GM12878 (cell line): ENCODE results near the gene NTRK3. TPM values are rescaled to one million over a fixed set of nuclear protein-coding genes. Genes with fewer than 3 reads are reported as not detected.
A peak's percentile ranks its signal among the peaks of the same experiment; 100 is the strongest.

Source experiments
- ATAC-seq: fragments of 200-7000 bp; cut with Tn5 transposase; 3 replicates; pipeline ENCODE4 v1.9.1; 2020; ENCODE audit warnings: mild to moderate bottlenecking, moderate library complexity
- BruUV-seq: library from RNA; stranded (reverse); fragments of 400-500 nt; replicated peaks from 2 replicates; lab custom pipeline; 2021; lab: Mats Ljungman, UMichigan
- CTCF ChIA-PET: fragments of 300-600 bp; sonication (Branson Sonifier 250); formaldehyde crosslinking; extraction: SDS; loops from one replicate; lab custom pipeline; 2021; ENCODE audit warnings: inconsistent platforms; lab: Yijun Ruan, JAX
- POLR2A ChIA-PET: fragments of 350-600 bp; formaldehyde crosslinking; extraction: SDS; loops from one replicate; lab custom pipeline; 2021; ENCODE audit warnings: inconsistent platforms; lab: Charles Lee
- RAD21 ChIA-PET: fragments of 300-600 bp; sonication (Branson Sonifier 250); formaldehyde crosslinking; loops from one replicate; lab custom pipeline; 2023; ENCODE audit warnings: antibody characterized with exemption; ENCODE audit not compliant: unreplicated experiment; lab: Charles Lee
- SMC1A ChIA-PET: fragments of 300-600 bp; sonication (Branson Sonifier 250); formaldehyde crosslinking; loops from one replicate; lab custom pipeline; 2023; ENCODE audit not compliant: unreplicated experiment, uncharacterized antibody; lab: Charles Lee
- DNase-seq: peaks from one replicate; pipeline ENCODE4 v3.0.0-alpha.2; 2011; ENCODE audit warnings: low read depth, low spot score
- FAIRE-seq: peaks from 3 replicates; lab custom pipeline; 2011; peaks lifted over from hg19 to GRCh38; lab: Jason Lieb, UNC
- H2AFZ ChIP-seq: 2 replicates; pipeline ENCODE4 v1.6.0; 2011; ENCODE audit warnings: low read depth, low read length, control low read depth; ENCODE audit not compliant: control insufficient read depth
- H3K27ac ChIP-seq: 2 replicates; pipeline ENCODE4 v1.5.1; 2011; ENCODE audit warnings: control low read depth; ENCODE audit not compliant: control insufficient read depth, insufficient read depth
- H3K27me3 ChIP-seq, 2 experiments: replicated peaks in 1 of 2; 2 replicates each; pipeline versions ENCODE4 v1.6.0 to v1.6.1; 2011; ENCODE audit warnings: low read length in 1 of 2; ENCODE audit not compliant: control insufficient read depth in 2 of 2, insufficient read depth in 2 of 2
- H3K36me3 ChIP-seq, 2 experiments: 2 replicates each; pipeline ENCODE4 v1.5.1; 2011; ENCODE audit warnings: low read length in 1 of 2; ENCODE audit not compliant: control insufficient read depth in 2 of 2, insufficient read depth in 2 of 2
- H3K4me1 ChIP-seq: 2 replicates; pipeline ENCODE4 v1.6.1; 2011; ENCODE audit warnings: mild to moderate bottlenecking, low read length, moderate library complexity, mixed read lengths; ENCODE audit not compliant: control insufficient read depth, insufficient read depth
- H3K4me2 ChIP-seq: 2 replicates; pipeline ENCODE4 v1.6.0; 2011; ENCODE audit warnings: control low read depth; ENCODE audit not compliant: control insufficient read depth, insufficient read depth
- H3K4me3 ChIP-seq: fragments of 200-600 bp; sonication (generic); 2 replicates; pipeline ENCODE4 v1.5.1; 2016
- H3K79me2 ChIP-seq: 2 replicates; pipeline ENCODE4 v1.6.0; 2011; ENCODE audit warnings: low read length; ENCODE audit not compliant: control insufficient read depth, insufficient read depth
- H3K9ac ChIP-seq: 2 replicates; pipeline ENCODE4 v1.8.0; 2011; ENCODE audit warnings: low read length, control low read depth, mixed read lengths; ENCODE audit not compliant: control insufficient read depth, insufficient read depth
- H3K9me3 ChIP-seq: replicated peaks from 3 replicates; pipeline ENCODE4 v1.5.1; 2011; ENCODE audit warnings: mild to moderate bottlenecking, low read length; ENCODE audit not compliant: control insufficient read depth, insufficient read depth
- H4K20me1 ChIP-seq: 2 replicates; pipeline ENCODE4 v1.6.0; 2011; ENCODE audit not compliant: control insufficient read depth, insufficient read depth
- ASH2L ChIP-seq: fragments of 300-600, 200-600 bp; sonication (generic); IDR thresholded peaks from 2 replicates; pipeline ENCODE4 v1.6.1; 2017; ENCODE audit warnings: low read depth, mild to moderate bottlenecking, borderline replicate concordance
- BCLAF1 ChIP-seq: fragments of 450-650 bp; IDR thresholded peaks from 2 replicates; pipeline ENCODE4 v1.6.1; 2017; ENCODE audit warnings: antibody characterized with exemption, mild to moderate bottlenecking, moderate library complexity
- BRCA1 ChIP-seq: IDR thresholded peaks from 2 replicates; pipeline ENCODE4 v1.6.1; 2011; ENCODE audit warnings: low read depth, low read length, improper control_type of control experiment
- CBFB ChIP-seq: IDR thresholded peaks from 2 replicates; pipeline ENCODE4 v1.6.1; 2016; ENCODE audit warnings: antibody characterized with exemption, low read depth
- CBX3 ChIP-seq: fragments of 200-600 bp; sonication (generic); IDR thresholded peaks from 2 replicates; pipeline ENCODE4 v1.6.1; 2016; ENCODE audit warnings: low read depth, borderline replicate concordance
- CREM ChIP-seq: IDR thresholded peaks from 2 replicates; pipeline ENCODE4 v1.6.1; 2014; ENCODE audit warnings: antibody characterized with exemption, low read depth
- HDAC2 ChIP-seq: fragments of 200-600 bp; sonication (generic); IDR thresholded peaks from 2 replicates; pipeline ENCODE4 v1.6.1; 2017
- IKZF2 ChIP-seq, 2 experiments: fragments of 450-650 bp; IDR thresholded peaks; 2 replicates each; pipeline ENCODE4 v1.6.1; 2017; ENCODE audit warnings: mild to moderate bottlenecking in 2 of 2, moderate library complexity in 2 of 2
- KLF5 ChIP-seq: fragments of 450-650 bp; IDR thresholded peaks from 2 replicates; pipeline ENCODE4 v1.6.1; 2014; ENCODE audit warnings: mild to moderate bottlenecking; ENCODE audit not compliant: partially characterized antibody
- LARP7 ChIP-seq: fragments of 450-650 bp; IDR thresholded peaks from 2 replicates; pipeline ENCODE4 v1.6.1; 2017; ENCODE audit warnings: mild to moderate bottlenecking
- NRF1 ChIP-seq: conservative IDR thresholded peaks from 2 replicates; pipeline ENCODE4 v1.6.1; 2011; ENCODE audit warnings: mild to moderate bottlenecking, low read depth, low read length, improper control_type of control experiment
- RB1 ChIP-seq: fragments of 450-650 bp; formaldehyde crosslinking; IDR thresholded peaks from 2 replicates; pipeline ENCODE4 v1.6.1; 2017; ENCODE audit warnings: mild to moderate bottlenecking, borderline replicate concordance
- RFX5 ChIP-seq: IDR thresholded peaks from 2 replicates; pipeline ENCODE4 v1.6.1; 2011; ENCODE audit warnings: low read depth, low read length, improper control_type of control experiment
- SREBF2 ChIP-seq: IDR thresholded peaks from 2 replicates; pipeline ENCODE4 v1.6.1; 2012; ENCODE audit warnings: mild to moderate bottlenecking, low read length
- ZBED1 ChIP-seq: IDR thresholded peaks from 2 replicates; pipeline ENCODE4 v1.6.1; 2016; ENCODE audit warnings: borderline replicate concordance
- WGBS: methylation state at CpG from one replicate; pipeline ENCODE4 v1.1.6; 2016; ENCODE audit warnings: low lambda C conversion rate; ENCODE audit not compliant: insufficient replicate concordance, insufficient coverage; ENCODE audit errors: missing lambda C conversion rate; 5-methylcytosine and 5-hydroxymethylcytosine counted together
- in situ Hi-C: fragments of 300-500 bp; cut with MboI; formaldehyde crosslinking; loops from 9 replicates; pipeline ENCODE4 v1.14.3; 2018; ENCODE audit warnings: mixed read lengths
- intact Hi-C: fragments of 100-400 bp; cut with micrococcal nuclease; formaldehyde crosslinking; loops from one replicate; pipeline ENCODE4 v1.14.2; 2022; ENCODE audit not compliant: unreplicated experiment
- polyA plus RNA-seq, 11 experiments: library from polyadenylated mRNA; depleted of rRNA in 4 of 11; unstranded in 6 of 11; stranded (reverse) in 5 of 11; fragments of >200 nt; fragmentation: Nextera tagmentation in 4 of 11; fragmentation: Illumina TruSeq in 1 of 11; extraction: Ambion mirVana in 4 of 11; extraction: Trizol in 1 of 11; gene quantifications; 1 replicate in 1 of 11; 2 replicates in 10 of 11; pipeline versions ENCODE4 v1.2.1 to v1.2.3, GENCODE V29; 2011 to 2016; ENCODE audit warnings: inconsistent platforms in 2 of 11, missing spikeins in 2 of 11, low read depth in 1 of 11
- total RNA-seq, 4 experiments: library from RNA; depleted of rRNA in 3 of 4; stranded (reverse); fragments of >200 nt in 3 of 4; fragmentation: Illumina TruSeq in 1 of 4; extraction: Trizol in 1 of 4; gene quantifications; 2 replicates each; pipeline versions ENCODE4 v1.2.1 to v1.2.3, GENCODE V29; 2013 to 2021

NTRK3 gene
- total and polyA plus RNA-seq, 10 of the 15 experiments (the other 5 are each of a cell fraction or from before 2014, with no cell fraction given) = not detected

DNA sequence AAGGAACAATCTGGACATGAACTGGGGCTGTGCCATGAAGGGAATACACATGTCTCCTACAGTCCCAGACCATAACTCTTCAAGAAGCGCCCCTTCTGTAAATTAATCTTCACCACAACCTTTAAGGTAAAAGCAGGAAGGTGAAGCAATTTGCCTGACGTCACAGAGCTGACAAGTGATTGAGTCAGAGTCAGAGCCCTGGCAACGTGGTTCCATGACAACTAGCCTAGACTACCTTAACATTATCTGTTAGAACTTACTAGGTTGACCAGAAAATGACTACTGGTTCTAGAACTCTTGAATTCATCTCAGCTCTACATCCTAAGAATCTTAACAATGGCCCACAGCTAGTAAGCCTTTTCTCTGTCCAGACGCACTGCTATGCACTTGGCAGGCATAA is 124.6 kb downstream of the NTRK3 start:
- no peaks in the 10 kb centered on the region for H3K27me3 ChIP-seq
- BruUV-seq = no TSS peak
- intact Hi-C loops = loop anchor here (5.0 kb wide), 1 partner anchor 45 kb away; no protein-coding TSS in a partner anchor
- no peaks in the 10 kb centered on the region for H3K9me3 ChIP-seq
- no peak overlapping the region for H3K27ac ChIP-seq
- H3K79me2 ChIP-seq = no peaks in the 10 kb centered on the region
- in situ Hi-C loops = no loop called here
- ATAC-seq = no peak
- no peaks in the 10 kb centered on the region for H3K4me1 ChIP-seq
- no peak for DNase-seq
- H4K20me1 ChIP-seq = no peaks in the 10 kb centered on the region
- CTCF ChIA-PET = no interaction called here
- POLR2A ChIA-PET = no interaction called here
- TF ChIP-seq CREM (no peak), NRF1 (no peak), HDAC2 (no peak), KLF5 (no peak), ZBED1 (no peak), ASH2L (no peak), SREBF2 (no peak), CBFB (no peak), CBX3 (no peak), IKZF2 (IDR thresholded peaks at IDR 0.05) (no peak)
- H3K9ac ChIP-seq = no peak overlapping the region
- FAIRE-seq = peak; percentile 64
- SMC1A ChIA-PET = no interaction called here
- H2AFZ ChIP-seq = no peak overlapping the region
- H3K4me2 ChIP-seq = no peak overlapping the region
- 22% methylated on average over 4 of the region's 4 CpGs for WGBS
- H3K4me3 ChIP-seq = no peak overlapping the region
- no peaks in the 10 kb centered on the region for H3K36me3 ChIP-seq
- RAD21 ChIA-PET = no interaction called here

GRCh38 chr15:88127432-88127790 is 129.1 kb downstream of the NTRK3 start:
- H3K27me3 ChIP-seq = no peaks in the 10 kb centered on the region
- H3K4me1 ChIP-seq = no peaks in the 10 kb centered on the region
- RAD21 ChIA-PET = no interaction called here
- H3K9me3 ChIP-seq = no peaks in the 10 kb centered on the region
- POLR2A ChIA-PET = no interaction called here
- BruUV-seq = no TSS peak
- intact Hi-C loops (no loop called here), in situ Hi-C loops (no loop called here)
- FAIRE-seq (no peak), ATAC-seq (no peak), DNase-seq (no peak)
- no peaks in the 10 kb centered on the region for H3K79me2 ChIP-seq
- no peak overlapping the region for H2AFZ ChIP-seq
- H4K20me1 ChIP-seq = no peaks in the 10 kb centered on the region
- H3K27ac ChIP-seq = no peak overlapping the region
- SMC1A ChIA-PET = no interaction called here
- H3K36me3 ChIP-seq = no peaks in the 10 kb centered on the region
- no peak overlapping the region for H3K4me3 ChIP-seq
- CTCF ChIA-PET = no interaction called here
- no peak overlapping the region for H3K4me2 ChIP-seq
- H3K9ac ChIP-seq = no peak overlapping the region
- TF ChIP-seq RB1 (no peak), BCLAF1 (no peak), LARP7 (no peak), BRCA1 (no peak), RFX5 (no peak), KLF5 (no peak)
